IMR-90 (cell line): ENCODE measurements around the gene SYTL3. TPM values are rescaled to one million over a fixed set of nuclear protein-coding genes. Genes with fewer than 3 reads are reported as not detected.

Experiments
- ATAC-seq: fragments of 200-7000 bp; cut with Tn5 transposase; 2 replicates; pipeline ENCODE4 v1.9.1; 2020; ENCODE audit warnings: low read depth, mild to moderate bottlenecking, moderate library complexity
- BruUV-seq: library from RNA; stranded (reverse); fragments of 400-500 nt; replicated peaks from 2 replicates; lab custom pipeline; 2021; lab: Mats Ljungman, UMichigan
- CTCF ChIA-PET: fragments of 300-600 bp; formaldehyde crosslinking; extraction: SDS; loops from one replicate; lab custom pipeline; 2021; ENCODE audit warnings: antibody characterized with exemption; lab: Yijun Ruan, JAX
- POLR2A ChIA-PET: fragments of 300-600 bp; sonication (Branson Sonifier 250); formaldehyde crosslinking; loops from one replicate; lab custom pipeline; 2022; ENCODE audit warnings: antibody characterized with exemption; ENCODE audit not compliant: unreplicated experiment; lab: Charles Lee
- DNase-seq: peaks from one replicate; pipeline ENCODE4 v3.0.0; 2013
- H2AFZ ChIP-seq: replicated peaks from 2 replicates; pipeline ENCODE3; 2013; ENCODE audit warnings: low read length, mild to moderate bottlenecking; ENCODE audit not compliant: poor library complexity
- H2AK5ac ChIP-seq: 2 replicates; pipeline ENCODE4 v1.6.1; 2013; ENCODE audit warnings: low read depth, low read length, inconsistent platforms
- H2AK9ac ChIP-seq: replicated peaks from 2 replicates; pipeline ENCODE3; 2013; ENCODE audit warnings: mild to moderate bottlenecking, low read depth, low read length, moderate library complexity; ENCODE audit not compliant: poor library complexity
- H2BK120ac ChIP-seq: 2 replicates; pipeline ENCODE4 v1.6.1; 2013; ENCODE audit warnings: low read depth, low read length, inconsistent platforms
- H2BK15ac ChIP-seq: 3 replicates; pipeline ENCODE4 v1.6.1; 2013; ENCODE audit warnings: low read depth, low read length, inconsistent platforms
- H2BK20ac ChIP-seq: 2 replicates; pipeline ENCODE4 v1.6.1; 2013; ENCODE audit warnings: low read depth, mild to moderate bottlenecking, inconsistent platforms, low read length, moderate library complexity
- H2BK5ac ChIP-seq: 2 replicates; pipeline ENCODE4 v1.6.1; 2013; ENCODE audit warnings: mild to moderate bottlenecking, low read depth, low read length, inconsistent platforms; ENCODE audit not compliant: poor library complexity, severe bottlenecking
- H3K14ac ChIP-seq: replicated peaks from 2 replicates; pipeline ENCODE4 v1.6.1; 2013; ENCODE audit warnings: low read depth, low read length, inconsistent platforms
- H3K18ac ChIP-seq: 2 replicates; pipeline ENCODE4 v1.6.1; 2013; ENCODE audit warnings: low read depth, low read length, control low read depth
- H3K23ac ChIP-seq: 2 replicates; pipeline ENCODE4 v1.6.1; 2013; ENCODE audit warnings: low read depth, low read length, inconsistent platforms
- H3K27ac ChIP-seq: 2 replicates; pipeline ENCODE4 v1.5.1; 2013; ENCODE audit warnings: mild to moderate bottlenecking, control low read depth, low read length; ENCODE audit not compliant: insufficient read depth
- H3K27me3 ChIP-seq: 2 replicates; pipeline ENCODE4 v1.6.1; 2013; ENCODE audit warnings: low read length; ENCODE audit not compliant: control insufficient read depth, insufficient read depth
- H3K36me3 ChIP-seq: 2 replicates; pipeline ENCODE4 v1.6.1; 2013; ENCODE audit warnings: low read length, mixed read lengths; ENCODE audit not compliant: control insufficient read depth, insufficient read depth
- H3K4ac ChIP-seq: 2 replicates; pipeline ENCODE4 v1.6.1; 2013; ENCODE audit warnings: low read depth, low read length, inconsistent platforms
- H3K4me1 ChIP-seq: 2 replicates; pipeline ENCODE4 v1.6.1; 2013; ENCODE audit warnings: low read length, mixed read lengths; ENCODE audit not compliant: control insufficient read depth, insufficient read depth
- H3K4me2 ChIP-seq: 2 replicates; pipeline ENCODE4 v1.6.1; 2013; ENCODE audit warnings: low read depth, mild to moderate bottlenecking, control low read depth, low read length, moderate library complexity
- H3K4me3 ChIP-seq: 2 replicates; pipeline ENCODE4 v1.5.1; 2013; ENCODE audit warnings: low read depth, mild to moderate bottlenecking, control low read depth, low read length, moderate library complexity; ENCODE audit not compliant: insufficient read depth
- H3K56ac ChIP-seq: 2 replicates; pipeline ENCODE4 v1.6.1; 2013; ENCODE audit warnings: low read length, inconsistent platforms; ENCODE audit not compliant: insufficient read depth; ENCODE audit errors: extremely low read depth
- H3K79me1 ChIP-seq, 2 experiments: 2 replicates each; pipeline ENCODE4 v1.6.1; 2013; ENCODE audit warnings: low read length in 2 of 2, inconsistent platforms in 1 of 2, low read depth in 1 of 2
- H3K9ac ChIP-seq: 2 replicates; pipeline ENCODE4 v1.6.1; 2013; ENCODE audit warnings: low read depth, low read length, control low read depth
- H3K9me1 ChIP-seq: 2 replicates; pipeline ENCODE4 v1.6.1; 2013; ENCODE audit warnings: low read length, inconsistent platforms; ENCODE audit not compliant: insufficient read depth
- H3K9me3 ChIP-seq: 2 replicates; pipeline ENCODE4 v1.6.1; 2013; ENCODE audit warnings: low read length; ENCODE audit not compliant: control insufficient read depth, insufficient read depth
- H4K20me1 ChIP-seq: 2 replicates; pipeline ENCODE4 v1.6.1; 2013; ENCODE audit warnings: low read length, inconsistent platforms; ENCODE audit not compliant: insufficient read depth
- H4K5ac ChIP-seq: 2 replicates; pipeline ENCODE4 v1.6.1; 2013; ENCODE audit warnings: mild to moderate bottlenecking, low read depth, low read length, control low read depth
- H4K8ac ChIP-seq, 2 experiments: 2 replicates each; pipeline ENCODE4 v1.6.1; 2013; ENCODE audit warnings: low read depth in 2 of 2, low read length in 2 of 2, control low read depth in 1 of 2, inconsistent platforms in 1 of 2
- H4K91ac ChIP-seq: 2 replicates; pipeline ENCODE4 v1.6.1; 2013; ENCODE audit warnings: low read depth, low read length, inconsistent platforms; ENCODE audit not compliant: insufficient read depth
- BHLHE40 ChIP-seq: fragments of 150-350 bp; IDR thresholded peaks from 2 replicates; pipeline ENCODE4 v1.6.1; 2016; ENCODE audit warnings: mild to moderate bottlenecking, low read depth, low read length
- CHD1 ChIP-seq: IDR thresholded peaks from 2 replicates; pipeline ENCODE4 v1.6.1; 2012; ENCODE audit warnings: low read depth, low read length, improper control_type of control experiment
- CTCF ChIP-seq: conservative IDR thresholded peaks from 2 replicates; pipeline ENCODE4 v1.5.1; 2012; ENCODE audit warnings: mild to moderate bottlenecking, low read depth, low read length, improper control_type of control experiment
- ELK1 ChIP-seq: fragments of 150-350 bp; IDR thresholded peaks from 2 replicates; pipeline ENCODE4 v1.6.1; 2016; ENCODE audit warnings: low read depth, mild to moderate bottlenecking, low read length, moderate library complexity, borderline replicate concordance
- FOS ChIP-seq: fragments of 150-350 bp; IDR thresholded peaks from 2 replicates; pipeline ENCODE4 v1.6.1; 2016; ENCODE audit warnings: low read depth, low read length
- MAZ ChIP-seq: IDR thresholded peaks from 2 replicates; pipeline ENCODE4 v1.6.1; 2012; ENCODE audit warnings: low read depth, mild to moderate bottlenecking, low read length, improper control_type of control experiment, moderate library complexity, borderline replicate concordance
- MXI1 ChIP-seq: IDR thresholded peaks from 2 replicates; pipeline ENCODE4 v1.6.1; 2012; ENCODE audit warnings: low read depth, mild to moderate bottlenecking, low read length, moderate library complexity, borderline replicate concordance
- NFE2L2 ChIP-seq: fragments of 150-350 bp; IDR thresholded peaks from 2 replicates; pipeline ENCODE4 v1.6.1; 2016; ENCODE audit warnings: low read depth, mild to moderate bottlenecking, low read length
- POLR2A ChIP-seq: IDR thresholded peaks from 2 replicates; pipeline ENCODE4 v1.6.1; 2012; ENCODE audit warnings: mild to moderate bottlenecking, low read depth, low read length
- RAD21 ChIP-seq: IDR thresholded peaks from 2 replicates; pipeline ENCODE4 v1.6.1; 2012; ENCODE audit warnings: low read length, improper control_type of control experiment
- RFX5 ChIP-seq: IDR thresholded peaks from 2 replicates; pipeline ENCODE4 v1.8.0; 2012; ENCODE audit warnings: low read depth, mild to moderate bottlenecking, low read length, moderate library complexity
- USF2 ChIP-seq: fragments of 150-350 bp; IDR thresholded peaks from 2 replicates; pipeline ENCODE4 v1.6.1; 2017; ENCODE audit warnings: mild to moderate bottlenecking, antibody characterized with exemption, low read length, low read depth
- WGBS, 2 experiments: methylation state at CpG; one replicate each; pipeline versions ENCODE4 v1.1.5 to v1.1.7; 2013; ENCODE audit warnings: missing lambda C conversion rate in 2 of 2; ENCODE audit not compliant: insufficient read length in 1 of 2; ENCODE audit errors: extremely low coverage in 2 of 2; 5-methylcytosine and 5-hydroxymethylcytosine counted together
- dilution Hi-C: fragments of 300-500 bp; cut with HindIII; formaldehyde crosslinking; loops from one replicate; pipeline ENCODE4 v1.14.3; 2018; ENCODE audit warnings: low sequenced_read_pairs; ENCODE audit not compliant: unreplicated experiment
- in situ Hi-C: fragments of 300-500 bp; cut with MboI; formaldehyde crosslinking; loops from 3 replicates; pipeline ENCODE4 v1.14.3; 2019; ENCODE audit warnings: low sequenced_read_pairs, inconsistent platforms, mixed read lengths
- intact Hi-C: fragments of 100-400 bp; cut with micrococcal nuclease; formaldehyde crosslinking; loops from 2 replicates; pipeline ENCODE4 v1.10.0; 2022
- polyA plus RNA-seq, 3 experiments: library from polyadenylated mRNA; depleted of rRNA; stranded (reverse); fragments of >200 nt; gene quantifications; 2 replicates each; pipeline ENCODE4 v1.2.3, GENCODE V29; 2012; ENCODE audit warnings: low replicate concordance in 1 of 3
- total RNA-seq: library from RNA; depleted of rRNA; stranded (reverse); fragments of >200 nt; gene quantifications from 2 replicates; pipeline ENCODE4 v1.2.3, GENCODE V29; 2012

SYTL3 gene
- total and polyA plus RNA-seq, 2 of the 4 experiments (the other 2 are of a cell fraction) = 2.9 to 4.3 TPM

GRCh38 chr6:158761746-158762145 is 111.9 kb downstream of the SYTL3 start:
- Histone ChIP-seq H3K9me3 (no peaks in the 10 kb centered on the region), H3K14ac (no peak overlapping the region), H3K4me1 (no peaks in the 10 kb centered on the region; the same call in 1 of the 2 replicates), H3K4me3 (no peak overlapping the region), H3K4me2 (no peak overlapping the region), H3K23ac (no peak overlapping the region), H3K4ac (no peak overlapping the region), H3K27me3 (no peaks in the 10 kb centered on the region), H3K79me1 (no peaks in the 10 kb centered on the region), H4K20me1 (no peaks in the 10 kb centered on the region; the same call in 1 of the 2 replicates), H2BK5ac (no peak overlapping the region), H2BK15ac (no peak overlapping the region), H2AK5ac (no peak overlapping the region), H2AK9ac (no peak overlapping the region), H4K8ac (no peak overlapping the region), H4K91ac (no peak overlapping the region), H3K27ac (no peak overlapping the region), H3K56ac (no peak overlapping the region), H4K5ac (no peak overlapping the region), H2AFZ (no peak overlapping the region), H3K18ac (no peak overlapping the region), H2BK20ac (no peak overlapping the region), H3K9me1 (peaks cover 5% of the 10 kb centered on the region; the same call in 1 of the 2 replicates), H3K9ac (no peak overlapping the region), H2BK120ac (no peak overlapping the region), H3K36me3 (peaks cover 14% of the 10 kb centered on the region)
- BruUV-seq = no TSS peak
- in situ Hi-C loops = no loop called here
- WGBS, 2 experiments = no CpG with 5 or more reads among the region's 10 CpGs
- dilution Hi-C loops = no loop called here
- TF ChIP-seq MAZ (no peak), POLR2A (no peak), USF2 (no peak), CHD1 (no peak), MXI1 (no peak), RAD21 (no peak), ELK1 (no peak), RFX5 (no peak), NFE2L2 (no peak), CTCF (no peak), FOS (no peak), BHLHE40 (no peak)
- CTCF ChIA-PET = no interaction called here
- intact Hi-C loops = no loop called here
- DNase-seq (no peak), ATAC-seq (no peak)
- POLR2A ChIA-PET = no interaction called here
